IMR-90 (cell line): ENCODE measurements around the gene TMEM37.

Source experiments
- CTCF ChIP-seq: conservative IDR thresholded peaks from 2 replicates; pipeline ENCODE4 v1.5.1; 2012; ENCODE audit warnings: mild to moderate bottlenecking, low read depth, low read length, improper control_type of control experiment
- MAFK ChIP-seq: IDR thresholded peaks from 2 replicates; pipeline ENCODE4 v1.6.1; 2012; ENCODE audit warnings: low read depth, low read length, improper control_type of control experiment
- POLR2A ChIP-seq: IDR thresholded peaks from 2 replicates; pipeline ENCODE4 v1.6.1; 2012; ENCODE audit warnings: mild to moderate bottlenecking, low read depth, low read length
- RAD21 ChIP-seq: IDR thresholded peaks from 2 replicates; pipeline ENCODE4 v1.6.1; 2012; ENCODE audit warnings: low read length, improper control_type of control experiment
- RFX5 ChIP-seq: IDR thresholded peaks from 2 replicates; pipeline ENCODE4 v1.8.0; 2012; ENCODE audit warnings: low read depth, mild to moderate bottlenecking, low read length, moderate library complexity

DNA sequence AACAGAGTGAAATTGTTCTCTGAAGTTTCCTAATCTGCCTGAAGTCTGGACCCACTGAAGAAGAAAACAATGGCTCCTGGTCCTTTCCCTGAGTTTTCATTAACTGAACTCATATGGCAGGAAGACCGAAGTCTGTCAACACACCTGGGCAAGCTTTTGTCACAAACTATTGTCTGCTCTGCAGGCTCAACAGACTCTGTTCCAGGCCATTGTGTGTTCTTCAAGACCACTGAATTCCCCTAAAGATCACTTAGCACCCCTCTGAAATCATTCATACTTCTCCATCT, 6.6 kb upstream of the TMEM37 start:
- TF ChIP-seq CTCF (no peak), POLR2A (no peak), RAD21 (no peak), RFX5 (no peak), MAFK (no peak)
